GM23338 (cell line): Measurements from ENCODE around the gene TSC2. TPM values are rescaled to one million over a fixed set of nuclear protein-coding genes. Genes with fewer than 3 reads are reported as not detected.

Source experiments
- ATAC-seq: fragments of 200-7000 bp; cut with Tn5 transposase; 3 replicates; pipeline ENCODE4 v1.9.1; 2020
- DNase-seq: peaks from one replicate; pipeline ENCODE4 v3.0.0-alpha.2; 2015; ENCODE audit warnings: low spot score
- H2AFZ ChIP-seq: fragments of 200-600 bp; sonication (generic); 2 replicates; pipeline ENCODE4 v1.8.0; 2016; ENCODE audit warnings: antibody characterized with exemption, mild to moderate bottlenecking, moderate library complexity
- H3F3A ChIP-seq: fragments of 200-600 bp; sonication (generic); replicated peaks from 2 replicates; pipeline ENCODE4 v1.8.0; 2017; ENCODE audit warnings: antibody characterized with exemption, mixed run types, low read depth
- H3K27ac ChIP-seq: fragments of 200-600 bp; sonication (generic); 2 replicates; pipeline ENCODE4 v1.6.1; 2016; ENCODE audit warnings: low read depth
- H3K27me3 ChIP-seq: fragments of 200-600 bp; sonication (generic); 2 replicates; pipeline ENCODE4 v1.8.0; 2016; ENCODE audit warnings: mild to moderate bottlenecking, mixed run types, moderate library complexity; ENCODE audit not compliant: insufficient read depth
- H3K36me3 ChIP-seq: fragments of 200-600 bp; sonication (generic); 2 replicates; pipeline ENCODE4 v1.8.0; 2016; ENCODE audit warnings: mild to moderate bottlenecking; ENCODE audit not compliant: insufficient read depth
- H3K4me1 ChIP-seq: fragments of 200-600 bp; sonication (generic); 2 replicates; pipeline ENCODE4 v1.8.0; 2016; ENCODE audit warnings: mild to moderate bottlenecking, moderate library complexity; ENCODE audit not compliant: insufficient read depth
- H3K4me2 ChIP-seq: fragments of 200-600 bp; sonication (generic); 2 replicates; pipeline ENCODE4 v1.7.1; 2017; ENCODE audit warnings: mixed run types
- H3K4me3 ChIP-seq: fragments of 200-600 bp; sonication (generic); 2 replicates; pipeline ENCODE4 v1.6.1; 2016; ENCODE audit warnings: mixed run types
- H3K79me2 ChIP-seq: fragments of 200-600 bp; sonication (generic); replicated peaks from 2 replicates; pipeline ENCODE4 v1.8.0; 2017; ENCODE audit warnings: mild to moderate bottlenecking; ENCODE audit not compliant: insufficient read depth
- H3K9me2 ChIP-seq: fragments of 200-600 bp; sonication (generic); 2 replicates; pipeline ENCODE4 v1.8.0; 2017; ENCODE audit not compliant: insufficient read depth
- H4K20me1 ChIP-seq: fragments of 200-600 bp; sonication (generic); replicated peaks from 2 replicates; pipeline ENCODE4 v1.8.0; 2017; ENCODE audit warnings: mild to moderate bottlenecking; ENCODE audit not compliant: insufficient read depth
- H3K27ac Mint-ChIP-seq: 2 replicates; pipeline ENCODE4 v1.8.0; 2020; ENCODE audit warnings: inconsistent platforms, mild to moderate bottlenecking, moderate library complexity, mixed read lengths
- H3K27me3 Mint-ChIP-seq: 3 replicates; pipeline ENCODE4 v1.8.0; 2022; ENCODE audit warnings: low read depth, mild to moderate bottlenecking, moderate library complexity, mixed read lengths, inconsistent platforms; ENCODE audit not compliant: insufficient read depth, poor library complexity
- H3K36me3 Mint-ChIP-seq: 3 replicates; pipeline ENCODE4 v1.8.0; 2021; ENCODE audit warnings: low read depth, mild to moderate bottlenecking, inconsistent platforms, moderate library complexity, mixed read lengths
- H3K4me1 Mint-ChIP-seq: 3 replicates; pipeline ENCODE4 v1.8.0; 2020; ENCODE audit warnings: mild to moderate bottlenecking, inconsistent platforms, mixed read lengths
- H3K4me3 Mint-ChIP-seq: 3 replicates; pipeline ENCODE4 v1.8.0; 2021; ENCODE audit warnings: moderate library complexity, mild to moderate bottlenecking, inconsistent platforms, mixed read lengths
- H3K9me3 Mint-ChIP-seq: 3 replicates; pipeline ENCODE4 v1.8.0; 2020; ENCODE audit warnings: moderate library complexity, mild to moderate bottlenecking, inconsistent platforms, mixed read lengths
- CTCF ChIP-seq, 2 experiments: fragments of 200-600 bp in 1 of 2; sonication (generic) in 1 of 2; conservative IDR thresholded peaks; 2 replicates each; pipeline versions ENCODE4 v1.5.1 to v1.6.1; 2016 to 2017; ENCODE audit warnings: antibody characterized with exemption in 2 of 2, low read depth in 2 of 2, mild to moderate bottlenecking in 2 of 2, moderate library complexity in 1 of 2
- JUNB ChIP-seq: IDR thresholded peaks from one replicate; pipeline ENCODE4 v1.6.1; 2016; ENCODE audit warnings: antibody characterized with exemption; ENCODE audit not compliant: unreplicated experiment
- ZNF462 ChIP-seq: fragments of 250-450 bp; sonication (Bioruptor Pico); IDR thresholded peaks from 2 replicates; pipeline ENCODE4 v1.5.0; 2020; ENCODE audit warnings: mild to moderate bottlenecking, moderate library complexity
- polyA plus RNA-seq: library from polyadenylated mRNA; unstranded; fragments of >200 nt; fragmentation: Nextera tagmentation; extraction: Ambion mirVana; gene quantifications from 2 replicates; pipeline ENCODE4 v1.2.1, GENCODE V29; 2016
- total RNA-seq: library from RNA; depleted of rRNA; stranded (reverse); fragments of >200 nt; shearing (Covaris generic); gene quantifications from 2 replicates; pipeline ENCODE4 v1.2.3, GENCODE V29; 2014

TSC2 gene
- total and polyA plus RNA-seq, 2 experiments from 2014 or later = 40.5 to 93.0 TPM

- H3K9me3 Mint-ChIP-seq = no peaks in the 10 kb centered on the region
- H3K27me3 Mint-ChIP-seq = peaks cover 37% of the 10 kb centered on the region
- TF ChIP-seq ZNF462 = no peak
- TF ChIP-seq JUNB = no peak
- peak; percentile 67 to 70 for TF ChIP-seq CTCF (conservative IDR thresholded peaks at IDR 0.05; ENCODE audit: low read depth in 2 of 2)
- Histone ChIP-seq H3K27ac (no peak overlapping the region), H2AFZ (no peak overlapping the region), H3K36me3 (no peaks in the 10 kb centered on the region), H3K4me2 (no peak overlapping the region), H3K27me3 (peaks cover 38% of the 10 kb centered on the region), H3K4me1 (no peaks in the 10 kb centered on the region), H3K79me2 (no peaks in the 10 kb centered on the region), H3F3A (peaks cover 3% of the 10 kb centered on the region; the same call in 1 of the 2 replicates), H3K4me3 (no peak overlapping the region), H4K20me1 (no peaks in the 10 kb centered on the region; the same call in 1 of the 2 replicates), H3K9me2 (no peaks in the 10 kb centered on the region)
- H3K4me3 Mint-ChIP-seq = no peak overlapping the region; the same call in 2 of the 3 replicates
- ATAC-seq (peak; percentile 15), DNase-seq (no peak)
- H3K27ac Mint-ChIP-seq = no peak overlapping the region
- H3K4me1 Mint-ChIP-seq = peaks cover 2% of the 10 kb centered on the region; the same call in 1 of the 3 replicates
- no peaks in the 10 kb centered on the region for H3K36me3 Mint-ChIP-seq
Observed at GRCh38 chr16:2016407-2016922, 31.3 kb upstream of the TSC2 start.
